Measurements from ENCODE around the gene AP2S1. TPM values are rescaled to one million over a fixed set of nuclear protein-coding genes. Genes with fewer than 3 reads are reported as not detected.
A peak's percentile ranks its signal among the peaks of the same experiment; 100 is the strongest.

The AP2S1 gene
- total RNA-seq, 1 donor from 2014 or later, result 96.9 TPM

DNA sequence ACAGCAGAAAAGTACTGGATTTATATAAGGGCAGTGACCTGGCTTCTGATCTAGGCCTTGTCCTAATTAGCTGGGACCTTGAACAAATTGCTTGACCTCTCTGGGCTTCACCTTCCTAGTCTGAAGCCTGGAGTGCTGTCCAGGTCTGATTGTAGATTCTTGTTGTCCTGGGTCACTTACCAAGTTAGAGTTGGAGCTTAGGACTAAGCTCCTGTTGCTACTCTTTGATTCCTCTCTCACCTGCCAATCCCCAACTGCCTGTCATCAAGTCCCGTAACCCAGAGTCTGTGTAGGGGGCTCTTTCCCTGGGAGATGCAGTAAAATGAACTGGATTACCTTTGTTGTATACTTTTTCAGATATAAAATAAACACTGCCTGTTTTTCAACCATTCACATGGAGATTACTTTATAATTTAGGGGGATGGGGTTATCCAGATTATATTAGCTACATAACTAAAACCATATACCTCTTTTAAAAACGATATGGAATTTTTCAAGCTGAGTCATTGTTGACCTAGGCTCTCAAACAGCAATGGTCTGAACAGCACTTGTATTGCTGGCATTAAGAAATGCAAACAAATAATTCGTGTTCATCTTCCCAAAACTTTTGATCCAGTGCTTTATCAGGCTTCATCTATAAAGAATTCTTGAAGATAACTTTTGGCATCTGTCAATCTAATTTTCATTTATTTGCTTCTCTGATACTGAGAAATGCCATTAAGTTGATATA lies 15.9 kb upstream of the AP2S1 start:
- DNase-seq (ENCODE audit: low spot score, unreplicated experiment), result no peak
- Mint-ChIP-seq H3K27me3 (no peaks in the 10 kb centered on the region), H3K36me3 (ENCODE audit: insufficient read depth) (peaks cover 4% of the 10 kb centered on the region), H3K4me1 (ENCODE audit: low read depth) (peaks cover 32% of the 10 kb centered on the region), H3K27ac (peak overlapping the region; percentile 53), H3K9me3 (ENCODE audit: low read depth) (no peaks in the 10 kb centered on the region), H3K4me3 (ENCODE audit: low read depth) (no peak overlapping the region)
- TF ChIP-seq, protein P1, sequence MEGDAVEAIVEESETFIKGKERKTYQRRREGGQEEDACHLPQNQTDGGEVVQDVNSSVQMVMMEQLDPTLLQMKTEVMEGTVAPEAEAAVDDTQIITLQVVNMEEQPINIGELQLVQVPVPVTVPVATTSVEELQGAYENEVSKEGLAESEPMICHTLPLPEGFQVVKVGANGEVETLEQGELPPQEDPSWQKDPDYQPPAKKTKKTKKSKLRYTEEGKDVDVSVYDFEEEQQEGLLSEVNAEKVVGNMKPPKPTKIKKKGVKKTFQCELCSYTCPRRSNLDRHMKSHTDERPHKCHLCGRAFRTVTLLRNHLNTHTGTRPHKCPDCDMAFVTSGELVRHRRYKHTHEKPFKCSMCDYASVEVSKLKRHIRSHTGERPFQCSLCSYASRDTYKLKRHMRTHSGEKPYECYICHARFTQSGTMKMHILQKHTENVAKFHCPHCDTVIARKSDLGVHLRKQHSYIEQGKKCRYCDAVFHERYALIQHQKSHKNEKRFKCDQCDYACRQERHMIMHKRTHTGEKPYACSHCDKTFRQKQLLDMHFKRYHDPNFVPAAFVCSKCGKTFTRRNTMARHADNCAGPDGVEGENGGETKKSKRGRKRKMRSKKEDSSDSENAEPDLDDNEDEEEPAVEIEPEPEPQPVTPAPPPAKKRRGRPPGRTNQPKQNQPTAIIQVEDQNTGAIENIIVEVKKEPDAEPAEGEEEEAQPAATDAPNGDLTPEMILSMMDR (IDR thresholded peaks at IDR 0.05; ENCODE audit: unreplicated experiment), result no peak

DNA sequence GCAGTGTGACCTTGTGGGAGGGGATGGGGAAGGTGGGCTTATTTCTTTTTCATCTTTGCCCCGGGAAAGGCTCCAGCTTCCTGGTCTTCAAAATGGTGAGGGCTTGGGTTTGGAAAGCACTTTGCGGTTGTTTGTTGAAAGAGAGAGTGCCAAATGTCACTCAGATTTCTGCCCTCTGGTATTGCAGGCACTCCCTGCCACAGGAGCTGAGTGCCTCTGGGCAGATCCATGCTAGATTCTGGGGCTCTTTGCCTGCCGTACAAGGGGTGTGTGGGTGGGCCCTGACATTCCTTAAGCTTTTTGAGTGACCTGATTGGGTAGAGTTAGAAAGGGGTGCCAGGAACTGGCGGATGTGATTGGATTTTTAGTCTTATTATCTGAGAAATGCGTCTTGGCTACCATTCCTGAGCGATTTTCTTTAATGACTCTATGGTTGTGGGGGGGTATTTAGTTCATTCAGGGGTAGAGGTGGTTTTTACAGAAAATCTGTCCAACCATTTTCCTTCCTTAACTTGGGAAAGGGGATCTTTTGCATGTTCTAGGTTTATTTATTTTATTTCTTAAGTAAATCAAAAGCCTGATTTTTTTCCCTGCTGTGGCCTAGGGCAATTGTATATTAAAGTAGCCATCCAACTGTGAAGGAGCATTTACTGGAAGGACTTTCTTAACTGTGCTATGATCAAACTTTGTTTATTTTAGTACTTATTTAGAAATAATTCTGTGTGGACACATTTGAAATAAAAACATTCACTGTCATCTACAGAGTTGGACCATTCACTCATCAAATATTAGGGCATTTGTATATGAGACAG lies 13.4 kb upstream of the AP2S1 start:
- TF ChIP-seq, protein P1 (IDR thresholded peaks at IDR 0.05; ENCODE audit: unreplicated experiment), result no peak
- no peak overlapping the region for H3K27ac Mint-ChIP-seq
- peaks cover 29% of the 10 kb centered on the region for H3K4me1 Mint-ChIP-seq (ENCODE audit: low read depth)
- DNase-seq (ENCODE audit: low spot score, unreplicated experiment), result no peak
- H3K27me3 Mint-ChIP-seq, result no peaks in the 10 kb centered on the region
- no peaks in the 10 kb centered on the region for H3K9me3 Mint-ChIP-seq (ENCODE audit: low read depth)
- H3K36me3 Mint-ChIP-seq (ENCODE audit: insufficient read depth), result peaks cover 4% of the 10 kb centered on the region
- H3K4me3 Mint-ChIP-seq (ENCODE audit: low read depth), result no peak overlapping the region

DNA sequence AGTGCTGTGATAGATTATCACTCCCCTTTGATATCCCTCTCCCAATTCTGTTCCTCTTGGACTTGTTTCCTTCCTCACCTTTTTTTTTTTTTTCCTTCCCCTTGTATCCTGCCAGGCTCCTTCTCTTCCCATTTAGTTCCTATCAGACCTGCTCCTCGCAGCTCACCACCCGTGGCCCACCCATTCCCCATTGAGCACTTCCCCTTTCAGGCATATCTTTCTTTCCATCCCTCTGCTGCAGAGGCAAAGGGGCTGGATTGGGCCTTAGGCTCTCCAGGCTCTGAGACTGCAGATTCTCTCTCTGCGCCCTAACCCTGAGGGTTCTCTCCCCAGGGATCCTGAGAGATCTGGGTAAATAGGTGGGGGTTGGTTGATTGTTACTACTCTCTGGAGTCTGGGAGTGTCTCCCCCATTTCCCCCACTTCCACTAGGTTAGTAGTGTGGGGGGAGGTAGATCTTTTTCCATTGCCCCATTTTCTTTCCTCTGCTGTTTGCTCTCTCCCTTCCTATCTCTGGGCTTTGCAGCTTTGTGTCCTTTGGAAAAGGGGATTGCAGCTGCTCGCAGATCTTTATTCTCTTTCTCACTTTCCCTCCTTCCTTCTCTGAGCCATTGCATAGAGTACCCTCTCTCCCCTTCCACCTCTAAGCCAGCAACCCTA lies 12.5 kb upstream of the AP2S1 start:
- Mint-ChIP-seq H3K36me3 (ENCODE audit: insufficient read depth) (peaks cover 4% of the 10 kb centered on the region), H3K9me3 (ENCODE audit: low read depth) (no peaks in the 10 kb centered on the region), H3K27me3 (no peaks in the 10 kb centered on the region), H3K4me3 (ENCODE audit: low read depth) (no peak overlapping the region), H3K4me1 (ENCODE audit: low read depth) (peaks cover 25% of the 10 kb centered on the region), H3K27ac (no peak overlapping the region)
- DNase-seq (ENCODE audit: low spot score, unreplicated experiment), result no peak
- TF ChIP-seq, protein P1 (IDR thresholded peaks at IDR 0.05; ENCODE audit: unreplicated experiment), result no peak

DNA sequence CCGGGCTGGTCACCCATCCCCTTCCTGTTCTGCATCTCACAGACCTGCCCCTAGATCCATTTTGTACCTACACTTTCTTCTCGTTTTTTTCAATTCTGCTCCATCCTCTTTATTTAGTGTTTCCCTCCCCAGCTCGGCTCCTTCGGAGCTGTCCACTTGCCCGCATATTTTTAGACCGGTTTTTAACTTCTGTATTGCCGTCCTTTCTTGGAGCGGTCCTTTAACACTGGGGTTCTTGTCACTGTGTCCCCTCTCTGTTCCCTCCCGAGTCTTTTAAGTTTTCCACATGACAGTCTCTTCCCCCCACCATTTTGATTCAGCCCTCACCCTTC lies 11.8 kb upstream of the AP2S1 start:
- Mint-ChIP-seq H3K9me3 (ENCODE audit: low read depth) (no peaks in the 10 kb centered on the region), H3K4me1 (ENCODE audit: low read depth) (peaks cover 22% of the 10 kb centered on the region), H3K36me3 (ENCODE audit: insufficient read depth) (peaks cover 4% of the 10 kb centered on the region), H3K27ac (no peak overlapping the region), H3K27me3 (no peaks in the 10 kb centered on the region), H3K4me3 (ENCODE audit: low read depth) (no peak overlapping the region)
- TF ChIP-seq, protein P1 (IDR thresholded peaks at IDR 0.05; ENCODE audit: unreplicated experiment), result no peak
- no peak for DNase-seq (ENCODE audit: low spot score, unreplicated experiment)
